Heart right ventricle (tissue), 16 donors: ENCODE measurements around the gene WDR45B. TPM values are rescaled to one million over a fixed set of nuclear protein-coding genes. Genes with fewer than 3 reads are reported as not detected.
A peak's percentile ranks its signal among the peaks of the same experiment; 100 is the strongest.

Experiments
- ATAC-seq, 8 donors: fragments of 200-7000 bp; cut with Tn5 transposase; one replicate each; pipeline ENCODE4 v1.9.1; 2020; ENCODE audit warnings: mild to moderate bottlenecking in 8 of 8, moderate library complexity in 8 of 8, moderate number of reproducible peaks in 1 of 8
- DNase-seq, 2 donors: peaks; one replicate each; pipeline ENCODE4 v3.0.0-alpha.2; 2020
- H3K27ac ChIP-seq, 10 donors: fragments of 200-600 bp; sonication (generic) in 2 of 10; one replicate each; pipeline versions ENCODE4 v1.5.0 to v1.8.0; 2020 to 2022; ENCODE audit warnings: mild to moderate bottlenecking in 3 of 10
- H3K27me3 ChIP-seq, 7 donors: fragments of 200-600 bp; one replicate each; pipeline ENCODE4 v1.8.0; 2021 to 2022; ENCODE audit warnings: mild to moderate bottlenecking in 2 of 7
- H3K36me3 ChIP-seq, 9 donors: fragments of 200-600 bp; sonication (generic) in 1 of 9; one replicate each; pipeline versions ENCODE4 v1.5.0 to v1.8.0; 2020 to 2022; ENCODE audit warnings: mild to moderate bottlenecking in 2 of 9
- H3K4me1 ChIP-seq, 9 donors: fragments of 200-600 bp; sonication (generic) in 1 of 9; one replicate each; pipeline versions ENCODE4 v1.5.0 to v1.8.0; 2020 to 2022; ENCODE audit warnings: mild to moderate bottlenecking in 4 of 9
- H3K4me3 ChIP-seq, 10 donors: fragments of 200-600 bp; sonication (generic) in 2 of 10; one replicate each; pipeline versions ENCODE4 v1.5.0 to v1.8.0; 2020 to 2022; ENCODE audit warnings: mild to moderate bottlenecking in 7 of 10, moderate library complexity in 2 of 10
- H3K9me3 ChIP-seq, 11 donors: fragments of 200-600 bp in 10 of 11; sonication (generic) in 2 of 11; one replicate each; pipeline versions ENCODE4 v1.5.0 to v1.8.0; 2013 to 2022; ENCODE audit warnings: mild to moderate bottlenecking in 2 of 11, control low read depth in 1 of 11, moderate library complexity in 1 of 11
- WGBS, 2 donors: extraction: QIAGEN DNeasy Blood & Tissue Kit; methylation state at CpG; one replicate each; pipeline ENCODE4 v1.1.7; 2013; ENCODE audit warnings: inconsistent platforms in 1 of 2; 5-methylcytosine and 5-hydroxymethylcytosine counted together
- intact Hi-C, 10 donors: fragments of 100-400 bp; cut with DNase I; formaldehyde crosslinking; loops; one replicate each; pipeline versions ENCODE4 v1.11.1 to v1.14.2; 2022
- polyA plus RNA-seq, 2 donors: library from polyadenylated mRNA; stranded (reverse); fragments of 200-250 nt; gene quantifications; one replicate each; pipeline ENCODE4 v1.2.3, GENCODE V29; 2013
- total RNA-seq, 10 donors: library from RNA; stranded (reverse); fragmentation: NEBNext Ultra II Directional in 3 of 10; extraction: Animal tissue kit (Norgen Biotek cat#: 25700) in 3 of 10; gene quantifications; one replicate each; pipeline versions ENCODE4 v1.2.1 to v1.2.4, GENCODE V29; 2021 to 2023
- TF ChIP-seq, protein P1 (sequence below), 9 donors: fragments of 200-600 bp; sonication (generic) in 2 of 9; IDR thresholded peaks; one replicate each; pipeline versions ENCODE4 v1.5.0 to v1.8.0; 2021 to 2022; ENCODE audit warnings: antibody characterized with exemption in 9 of 9, mild to moderate bottlenecking in 5 of 9, moderate library complexity in 1 of 9
- donor health status: Arrhythmogenic right ventricular cardiomyopathy.
- donor health status: ischemic (EF 13 %, LVEDD 7.1; RV severe dilation, severe dysfunction).
- donor health status: healthy with polysubstance abuse.
- donor health status: DM: no; HTN: yes; CAD: no.
- donor health status: DM: no; HTN: no; CAD: no.
- donor health status: ischemic (EF 25% LVEDD 6.9; RV normal size, moderate dysfunction).
- donor health status: ischemic (EF 25% LVEDD 5.7; RV mildly dilated, moderate dysfunction).
- donor health status: healthy.
- donor health status: DM: yes; HTN: yes; CAD: no.
- donor health status: Ischemic cardiomyopathy.
- donor health status: ischemic (EF 35%, LVEDD 5.7; RV mildly dilated, moderate dysfunction).
- donor health status: nonischemic (EF 11% LVEDD 7.7; RV severe dilation, severe dysfunction).
- donor health status: DM: yes; HTN: yes; CAD: no.
- donor health status: PGD.
- donor health status: ischemic (EF 29% LVEDD 5.4; RV normal size, mild dysfunction).
- donor health status: nonischemic (EF 23%, LVEDD 6.1; RV moderate dilation, normal function).

The WDR45B gene
- total and polyA plus RNA-seq, 12 donors, result 23.3 to 45.5 (median 39.7) TPM

- no peaks in the 10 kb centered on the region for H3K9me3 ChIP-seq
- H3K4me1 ChIP-seq, result peaks cover 4 to 53% (median 39%) of the 10 kb centered on the region in 9 donors
- H3K27me3 ChIP-seq, result no peaks in the 10 kb centered on the region
- ATAC-seq, result no peak
- WGBS, 2 donors, result 96 to 97% methylated on average over 24 of the region's 24 CpGs
- H3K27ac ChIP-seq, result peak overlapping the region in 1 of 10 donors; percentile 72
- peaks cover 0 to 96% (median 26%) of the 10 kb centered on the region in 9 donors for H3K36me3 ChIP-seq
- no peak overlapping the region for H3K4me3 ChIP-seq
- intact Hi-C loops, result loop anchor here in 1 of 10 donors (5.0 kb wide), 1 partner anchor 46 kb away; the partner anchor contains the start of gene WDR45B
- TF ChIP-seq, protein P1, sequence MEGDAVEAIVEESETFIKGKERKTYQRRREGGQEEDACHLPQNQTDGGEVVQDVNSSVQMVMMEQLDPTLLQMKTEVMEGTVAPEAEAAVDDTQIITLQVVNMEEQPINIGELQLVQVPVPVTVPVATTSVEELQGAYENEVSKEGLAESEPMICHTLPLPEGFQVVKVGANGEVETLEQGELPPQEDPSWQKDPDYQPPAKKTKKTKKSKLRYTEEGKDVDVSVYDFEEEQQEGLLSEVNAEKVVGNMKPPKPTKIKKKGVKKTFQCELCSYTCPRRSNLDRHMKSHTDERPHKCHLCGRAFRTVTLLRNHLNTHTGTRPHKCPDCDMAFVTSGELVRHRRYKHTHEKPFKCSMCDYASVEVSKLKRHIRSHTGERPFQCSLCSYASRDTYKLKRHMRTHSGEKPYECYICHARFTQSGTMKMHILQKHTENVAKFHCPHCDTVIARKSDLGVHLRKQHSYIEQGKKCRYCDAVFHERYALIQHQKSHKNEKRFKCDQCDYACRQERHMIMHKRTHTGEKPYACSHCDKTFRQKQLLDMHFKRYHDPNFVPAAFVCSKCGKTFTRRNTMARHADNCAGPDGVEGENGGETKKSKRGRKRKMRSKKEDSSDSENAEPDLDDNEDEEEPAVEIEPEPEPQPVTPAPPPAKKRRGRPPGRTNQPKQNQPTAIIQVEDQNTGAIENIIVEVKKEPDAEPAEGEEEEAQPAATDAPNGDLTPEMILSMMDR (IDR thresholded peaks at IDR 0.05), result no peak
- no peak for DNase-seq
Observed at GRCh38 chr17:82601447-82602000, 46.7 kb downstream of the WDR45B start.

DNA sequence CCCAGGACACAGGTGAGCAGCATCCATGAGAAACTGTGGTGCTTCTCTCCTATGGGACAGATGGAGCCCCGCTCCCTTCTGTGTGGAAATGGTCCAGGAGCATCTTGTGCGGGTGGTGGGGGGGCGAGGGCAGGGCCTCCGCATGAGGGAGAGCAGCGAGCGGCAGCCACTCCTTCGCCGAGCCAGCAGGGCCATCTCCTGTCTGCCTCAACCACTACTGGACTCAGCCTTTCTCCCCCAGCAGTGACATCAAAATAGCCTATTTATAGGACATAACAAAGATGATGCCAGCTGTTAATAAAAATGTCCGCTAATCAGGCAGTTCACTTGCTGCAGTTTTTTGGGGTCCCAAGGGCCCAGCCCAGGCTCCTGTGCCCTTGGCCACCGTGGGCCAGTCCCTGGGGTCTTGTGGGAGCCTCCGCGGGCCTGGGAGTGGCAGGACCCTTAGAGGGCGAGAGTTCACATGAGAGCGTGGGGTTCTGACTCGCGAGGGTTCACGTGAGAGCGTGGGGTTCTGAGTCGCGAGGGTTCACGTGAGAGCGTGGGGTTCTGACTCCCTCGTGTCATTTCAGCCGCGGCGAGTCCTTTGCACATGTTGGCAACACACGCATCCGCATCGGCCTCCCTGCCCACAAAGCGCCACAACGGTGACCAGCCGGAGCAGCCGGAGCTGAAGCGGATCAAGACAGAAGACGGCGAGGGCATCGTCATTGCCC lies 47.4 kb downstream of the WDR45B start:
- Histone ChIP-seq H3K36me3 (peaks cover 0 to 96% (median 26%) of the 10 kb centered on the region in 9 donors), H3K4me1 (peaks cover 4 to 53% (median 39%) of the 10 kb centered on the region in 9 donors), H3K9me3 (no peaks in the 10 kb centered on the region), H3K27ac (peak overlapping the region in 3 of 10 donors; percentile 10 to 35 (median 27)), H3K27me3 (no peaks in the 10 kb centered on the region), H3K4me3 (no peak overlapping the region)
- 86 to 89% methylated on average over 37 of the region's 37 CpGs for WGBS, 2 donors
- TF ChIP-seq, protein P1 (IDR thresholded peaks at IDR 0.05), result peak in 1 of 9 donors; percentile 21
- intact Hi-C loops, result loop anchor here in 1 of 10 donors (5.0 kb wide), 1 partner anchor 46 kb away; the partner anchor contains the start of gene WDR45B
- DNase-seq (no peak), ATAC-seq (peak in 6 of 8 donors; percentile 21 to 74 (median 56))

DNA sequence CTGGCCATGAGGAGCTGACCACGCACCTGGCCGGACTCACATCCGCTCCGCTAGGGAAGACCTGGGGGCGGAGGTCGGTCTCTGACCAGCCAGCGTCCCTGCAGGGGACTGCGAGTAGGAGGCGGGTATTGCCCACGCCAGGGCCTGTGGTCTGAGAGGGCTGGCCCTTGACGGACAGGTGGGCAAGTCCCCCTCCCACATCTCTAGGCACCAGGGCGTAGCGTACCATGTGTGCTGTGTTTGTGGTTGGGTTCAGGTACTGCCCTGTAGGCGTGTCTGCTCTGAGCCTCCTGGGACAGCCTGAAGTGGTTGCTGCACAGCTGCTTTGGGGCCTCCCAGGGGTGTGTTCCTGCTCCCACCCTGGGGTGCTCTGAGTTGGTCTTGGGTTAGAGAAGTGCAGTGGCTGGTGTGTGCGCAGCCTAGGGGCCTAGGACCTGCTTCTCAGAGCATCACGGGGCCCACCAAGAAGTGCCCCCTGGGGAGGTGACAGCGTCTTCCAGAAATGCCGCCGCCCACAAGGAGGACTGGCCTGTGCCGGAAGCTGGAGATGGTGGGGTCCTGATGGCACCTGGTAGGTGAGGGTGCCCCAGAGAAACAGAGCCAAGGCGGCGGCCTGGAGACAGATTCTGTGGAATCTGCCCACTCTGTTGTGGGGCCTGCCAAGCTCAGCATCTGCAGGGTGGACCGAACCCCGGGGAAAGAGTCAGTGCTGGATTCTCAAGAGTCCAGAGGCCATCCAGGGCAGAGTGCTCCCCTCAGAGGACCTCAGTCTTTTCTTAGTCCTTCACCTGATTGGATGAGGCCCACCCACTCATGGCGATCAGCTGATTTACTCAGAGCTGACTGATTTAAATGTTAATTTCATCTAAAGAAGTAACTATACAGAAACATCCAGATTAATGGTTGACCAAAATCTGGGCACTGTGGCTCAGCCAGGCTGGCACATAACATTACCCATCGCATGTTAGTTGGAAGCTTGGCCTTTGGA lies 48.3 kb downstream of the WDR45B start:
- H3K4me1 ChIP-seq, result peaks cover 4 to 53% (median 39%) of the 10 kb centered on the region in 9 donors
- H3K27me3 ChIP-seq, result no peaks in the 10 kb centered on the region
- no peak overlapping the region for H3K4me3 ChIP-seq
- ATAC-seq (peak in 5 of 8 donors; percentile 5 to 21 (median 6)), DNase-seq (no peak)
- 89 to 93% methylated on average over 26 of the region's 26 CpGs for WGBS, 2 donors
- H3K36me3 ChIP-seq, result peaks cover 0 to 94% (median 26%) of the 10 kb centered on the region in 9 donors
- intact Hi-C loops, result loop anchor here in 2 of 10 donors (5.0 kb wide), 2 partner anchors 42 to 47 kb away; partner anchors contain the start of gene WDR45B (in 1 of the 2)
- H3K9me3 ChIP-seq, result no peaks in the 10 kb centered on the region
- TF ChIP-seq, protein P1 (IDR thresholded peaks at IDR 0.05), result no peak
- H3K27ac ChIP-seq, result peak overlapping the region in 1 of 10 donors; percentile 35
